Measurements from ENCODE around the gene BNIP3.

Gene BNIP3

DNA sequence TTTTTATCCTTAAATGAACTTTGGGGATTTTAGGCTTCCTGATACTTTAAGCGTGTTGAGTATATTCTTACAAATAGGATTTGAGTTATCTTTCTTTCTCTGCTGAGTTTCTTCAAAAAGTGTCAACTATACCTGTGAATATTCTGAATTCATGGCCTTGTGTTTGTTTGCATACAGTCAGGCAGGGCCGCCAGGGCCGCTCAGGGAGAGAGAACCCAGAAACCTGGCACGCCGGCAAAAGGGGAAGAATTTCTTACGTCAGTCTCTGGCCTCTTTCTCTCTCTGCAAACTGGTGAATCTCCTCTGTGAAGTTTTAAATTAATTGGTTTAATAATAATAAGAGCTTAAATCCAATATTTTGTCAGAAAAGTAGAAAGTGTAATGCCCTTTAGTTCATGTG lies 29.3 kb upstream of the BNIP3 start:
- TF ChIP-seq, protein P1, sequence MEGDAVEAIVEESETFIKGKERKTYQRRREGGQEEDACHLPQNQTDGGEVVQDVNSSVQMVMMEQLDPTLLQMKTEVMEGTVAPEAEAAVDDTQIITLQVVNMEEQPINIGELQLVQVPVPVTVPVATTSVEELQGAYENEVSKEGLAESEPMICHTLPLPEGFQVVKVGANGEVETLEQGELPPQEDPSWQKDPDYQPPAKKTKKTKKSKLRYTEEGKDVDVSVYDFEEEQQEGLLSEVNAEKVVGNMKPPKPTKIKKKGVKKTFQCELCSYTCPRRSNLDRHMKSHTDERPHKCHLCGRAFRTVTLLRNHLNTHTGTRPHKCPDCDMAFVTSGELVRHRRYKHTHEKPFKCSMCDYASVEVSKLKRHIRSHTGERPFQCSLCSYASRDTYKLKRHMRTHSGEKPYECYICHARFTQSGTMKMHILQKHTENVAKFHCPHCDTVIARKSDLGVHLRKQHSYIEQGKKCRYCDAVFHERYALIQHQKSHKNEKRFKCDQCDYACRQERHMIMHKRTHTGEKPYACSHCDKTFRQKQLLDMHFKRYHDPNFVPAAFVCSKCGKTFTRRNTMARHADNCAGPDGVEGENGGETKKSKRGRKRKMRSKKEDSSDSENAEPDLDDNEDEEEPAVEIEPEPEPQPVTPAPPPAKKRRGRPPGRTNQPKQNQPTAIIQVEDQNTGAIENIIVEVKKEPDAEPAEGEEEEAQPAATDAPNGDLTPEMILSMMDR (IDR thresholded peaks at IDR 0.05): no peak
- Histone ChIP-seq H3K4me3 (ENCODE audit: low read depth, low read length) (no peak overlapping the region), H3K4me2 (ENCODE audit: low read length) (no peak overlapping the region), H3K27ac (no peak overlapping the region), H2AFZ (no peak overlapping the region), H3K36me3 (ENCODE audit: control insufficient read depth, insufficient read depth, low read length) (no peaks in the 10 kb centered on the region), H3K79me2 (no peaks in the 10 kb centered on the region), H3K4me1 (no peaks in the 10 kb centered on the region), H3K27me3 (ENCODE audit: control insufficient read depth, insufficient read depth, low read length) (no peaks in the 10 kb centered on the region), H3K9ac (no peak overlapping the region), H3K9me3 (ENCODE audit: control insufficient read depth, low read length) (no peaks in the 10 kb centered on the region)

DNA sequence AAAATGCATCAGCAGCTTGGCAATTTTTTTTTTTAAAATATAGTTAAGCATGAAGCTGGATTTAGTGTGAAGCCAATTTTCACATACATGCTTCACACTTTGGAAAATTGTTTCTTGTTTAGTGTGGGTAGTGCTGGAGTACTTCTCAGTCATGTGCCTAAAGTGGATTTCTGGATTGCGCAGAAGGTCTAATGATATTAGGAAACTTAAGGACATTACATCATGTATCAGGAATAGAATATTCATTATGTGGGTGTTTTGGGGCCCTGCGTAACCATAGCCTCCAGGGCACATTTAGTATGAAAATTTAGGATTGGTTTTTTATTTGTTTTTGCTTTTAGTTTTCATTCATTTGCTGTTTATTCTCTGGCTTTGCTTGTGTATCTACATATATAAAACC lies 28.8 kb upstream of the BNIP3 start:
- Histone ChIP-seq H3K4me3 (ENCODE audit: low read depth, low read length) (no peak overlapping the region), H3K27ac (no peak overlapping the region), H3K4me1 (no peaks in the 10 kb centered on the region), H3K9me3 (ENCODE audit: control insufficient read depth, low read length) (no peaks in the 10 kb centered on the region), H3K36me3 (ENCODE audit: control insufficient read depth, insufficient read depth, low read length) (no peaks in the 10 kb centered on the region), H3K4me2 (ENCODE audit: low read length) (no peak overlapping the region), H3K27me3 (ENCODE audit: control insufficient read depth, insufficient read depth, low read length) (no peaks in the 10 kb centered on the region), H3K9ac (no peak overlapping the region), H2AFZ (no peak overlapping the region), H3K79me2 (no peaks in the 10 kb centered on the region)
- TF ChIP-seq, protein P1 (IDR thresholded peaks at IDR 0.05): no peak

- no peaks in the 10 kb centered on the region for H3K36me3 ChIP-seq (ENCODE audit: control insufficient read depth, insufficient read depth, low read length)
- TF ChIP-seq, protein P1 (IDR thresholded peaks at IDR 0.05): no peak
- H3K4me1 ChIP-seq: no peaks in the 10 kb centered on the region
- no peak overlapping the region for H3K27ac ChIP-seq
- no peak overlapping the region for H3K9ac ChIP-seq
- no peaks in the 10 kb centered on the region for H3K79me2 ChIP-seq
- no peaks in the 10 kb centered on the region for H3K9me3 ChIP-seq (ENCODE audit: control insufficient read depth, low read length)
- no peaks in the 10 kb centered on the region for H3K27me3 ChIP-seq (ENCODE audit: control insufficient read depth, insufficient read depth, low read length)
- no peak overlapping the region for H3K4me2 ChIP-seq (ENCODE audit: low read length)
- H2AFZ ChIP-seq: no peak overlapping the region
- H3K4me3 ChIP-seq (ENCODE audit: low read depth, low read length): no peak overlapping the region
Observed at GRCh38 chr10:132009575-132009974, 27.9 kb upstream of the BNIP3 start.

GRCh38 chr10:132007681-132008080 lies 26.0 kb upstream of the BNIP3 start:
- no peaks in the 10 kb centered on the region for H3K27me3 ChIP-seq (ENCODE audit: control insufficient read depth, insufficient read depth, low read length)
- no peak overlapping the region for H3K9ac ChIP-seq
- H3K27ac ChIP-seq: no peak overlapping the region
- no peak overlapping the region for H3K4me3 ChIP-seq (ENCODE audit: low read depth, low read length)
- H3K79me2 ChIP-seq: no peaks in the 10 kb centered on the region
- TF ChIP-seq, protein P1 (IDR thresholded peaks at IDR 0.05): no peak
- no peak overlapping the region for H2AFZ ChIP-seq
- no peaks in the 10 kb centered on the region for H3K4me1 ChIP-seq
- no peaks in the 10 kb centered on the region for H3K36me3 ChIP-seq (ENCODE audit: control insufficient read depth, insufficient read depth, low read length)
- no peaks in the 10 kb centered on the region for H3K9me3 ChIP-seq (ENCODE audit: control insufficient read depth, low read length)
- H3K4me2 ChIP-seq (ENCODE audit: low read length): no peak overlapping the region

DNA sequence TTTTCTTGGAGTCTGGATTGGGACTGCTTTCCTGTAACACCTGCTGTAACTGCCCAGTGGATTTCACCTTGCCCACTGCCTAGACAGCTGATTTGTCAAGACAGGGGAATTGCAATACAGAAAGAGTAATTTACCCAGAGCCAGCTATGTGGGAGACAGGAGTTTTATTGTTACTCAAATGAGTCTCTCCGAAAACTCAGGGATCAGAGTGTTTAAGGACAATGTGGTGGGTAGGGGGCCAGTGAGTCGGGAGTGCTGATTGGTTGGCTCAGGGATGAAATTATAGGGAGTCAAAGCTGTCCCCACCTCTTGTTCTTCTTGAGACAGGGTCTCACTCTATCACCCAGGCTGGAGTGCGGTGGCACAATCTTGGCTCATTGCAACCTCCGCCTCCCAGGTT lies 25.2 kb upstream of the BNIP3 start:
- no peak overlapping the region for H3K4me2 ChIP-seq (ENCODE audit: low read length)
- H3K79me2 ChIP-seq: no peaks in the 10 kb centered on the region
- H3K27me3 ChIP-seq (ENCODE audit: control insufficient read depth, insufficient read depth, low read length): no peaks in the 10 kb centered on the region
- TF ChIP-seq, protein P1 (IDR thresholded peaks at IDR 0.05): no peak
- no peaks in the 10 kb centered on the region for H3K4me1 ChIP-seq
- H3K9me3 ChIP-seq (ENCODE audit: control insufficient read depth, low read length): no peaks in the 10 kb centered on the region
- H3K27ac ChIP-seq: no peak overlapping the region
- no peak overlapping the region for H3K4me3 ChIP-seq (ENCODE audit: low read depth, low read length)
- no peak overlapping the region for H2AFZ ChIP-seq
- H3K9ac ChIP-seq: no peak overlapping the region
- H3K36me3 ChIP-seq (ENCODE audit: control insufficient read depth, insufficient read depth, low read length): no peaks in the 10 kb centered on the region

Data from parathyroid adenoma (tissue), 2 donors.